KMS-11 (cell line): ENCODE measurements around the gene GCNT2.
"Not testable (repeated sequence)": the region's sequence is repeated elsewhere in the genome, so short reads cannot be mapped to it uniquely, and the experiment has no call there.

Source experiments
- H2AFZ ChIP-seq: fragments of 200-600 bp; sonication (generic); 2 replicates; pipeline ENCODE4 v1.6.1; 2016; ENCODE audit warnings: antibody characterized with exemption, mixed run types, low read depth
- H3K27ac ChIP-seq: fragments of 200-600 bp; sonication (generic); 2 replicates; pipeline ENCODE4 v1.6.1; 2016; ENCODE audit warnings: mild to moderate bottlenecking, mixed run types
- H3K27me3 ChIP-seq: fragments of 200-600 bp; sonication (generic); 2 replicates; pipeline ENCODE4 v1.6.1; 2017; ENCODE audit warnings: mild to moderate bottlenecking, low read depth, mixed run types, moderate library complexity; ENCODE audit not compliant: insufficient read depth
- H3K36me3 ChIP-seq: fragments of 200-600 bp; sonication (generic); 2 replicates; pipeline ENCODE4 v1.6.1; 2017; ENCODE audit warnings: mild to moderate bottlenecking, mixed run types; ENCODE audit not compliant: insufficient read depth
- H3K4me1 ChIP-seq: fragments of 200-600 bp; sonication (generic); 2 replicates; pipeline ENCODE4 v1.6.1; 2016; ENCODE audit warnings: mild to moderate bottlenecking, low read depth, mixed run types; ENCODE audit not compliant: poor library complexity, severe bottlenecking
- H3K4me2 ChIP-seq: fragments of 200-600 bp; sonication (generic); 2 replicates; pipeline ENCODE4 v1.7.0; 2016; ENCODE audit warnings: mild to moderate bottlenecking, mixed run types
- H3K4me3 ChIP-seq: fragments of 200-600 bp; sonication (generic); IDR thresholded peaks from 2 replicates; pipeline ENCODE4 v1.6.1; 2017; ENCODE audit warnings: low read depth, low read length, mixed read lengths; ENCODE audit not compliant: insufficient read depth
- H3K79me2 ChIP-seq: fragments of 200-600 bp; sonication (generic); 2 replicates; pipeline ENCODE4 v1.6.1; 2016; ENCODE audit warnings: low read depth, mixed run types; ENCODE audit not compliant: insufficient read depth
- H3K9ac ChIP-seq: fragments of 200-600 bp; sonication (generic); 2 replicates; pipeline ENCODE4 v1.6.1; 2016; ENCODE audit warnings: mild to moderate bottlenecking, mixed run types
- H4K20me1 ChIP-seq: fragments of 200-600 bp; sonication (generic); 2 replicates; pipeline ENCODE4 v1.6.1; 2016; ENCODE audit warnings: mild to moderate bottlenecking, mixed run types; ENCODE audit not compliant: insufficient read depth
- TF ChIP-seq, protein P1 (sequence below): fragments of 200-600 bp; sonication (generic); conservative IDR thresholded peaks from 2 replicates; pipeline ENCODE4 v1.6.1; 2017; ENCODE audit warnings: low read depth, mild to moderate bottlenecking, antibody characterized with exemption, low read length, moderate library complexity, mixed read lengths

GCNT2 gene

DNA sequence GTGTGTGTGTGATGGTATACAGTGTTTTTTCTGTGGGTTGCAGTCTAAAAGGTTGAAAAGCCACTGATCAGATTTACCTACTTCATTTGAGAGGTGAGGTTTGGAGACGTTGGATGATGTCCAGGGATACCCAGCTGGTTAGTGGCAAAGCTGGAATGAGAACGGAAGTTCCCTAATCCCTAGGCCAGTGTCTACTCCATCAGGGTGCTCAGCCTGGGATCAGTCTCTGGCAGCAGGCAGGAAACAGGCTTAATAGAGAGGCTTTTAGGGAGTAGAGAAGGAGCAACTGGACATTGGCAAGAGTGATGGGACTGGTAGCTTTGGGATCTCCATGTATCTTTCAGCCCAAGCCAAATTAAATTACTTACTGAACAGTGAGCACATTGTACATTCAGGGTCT, 92.6 kb downstream of the GCNT2 start:
- no peak overlapping the region for H2AFZ ChIP-seq
- no peaks in the 10 kb centered on the region for H3K36me3 ChIP-seq
- H3K4me2 ChIP-seq, result no peak overlapping the region
- no peaks in the 10 kb centered on the region for H4K20me1 ChIP-seq
- no peak overlapping the region for H3K27ac ChIP-seq
- TF ChIP-seq, protein P1, sequence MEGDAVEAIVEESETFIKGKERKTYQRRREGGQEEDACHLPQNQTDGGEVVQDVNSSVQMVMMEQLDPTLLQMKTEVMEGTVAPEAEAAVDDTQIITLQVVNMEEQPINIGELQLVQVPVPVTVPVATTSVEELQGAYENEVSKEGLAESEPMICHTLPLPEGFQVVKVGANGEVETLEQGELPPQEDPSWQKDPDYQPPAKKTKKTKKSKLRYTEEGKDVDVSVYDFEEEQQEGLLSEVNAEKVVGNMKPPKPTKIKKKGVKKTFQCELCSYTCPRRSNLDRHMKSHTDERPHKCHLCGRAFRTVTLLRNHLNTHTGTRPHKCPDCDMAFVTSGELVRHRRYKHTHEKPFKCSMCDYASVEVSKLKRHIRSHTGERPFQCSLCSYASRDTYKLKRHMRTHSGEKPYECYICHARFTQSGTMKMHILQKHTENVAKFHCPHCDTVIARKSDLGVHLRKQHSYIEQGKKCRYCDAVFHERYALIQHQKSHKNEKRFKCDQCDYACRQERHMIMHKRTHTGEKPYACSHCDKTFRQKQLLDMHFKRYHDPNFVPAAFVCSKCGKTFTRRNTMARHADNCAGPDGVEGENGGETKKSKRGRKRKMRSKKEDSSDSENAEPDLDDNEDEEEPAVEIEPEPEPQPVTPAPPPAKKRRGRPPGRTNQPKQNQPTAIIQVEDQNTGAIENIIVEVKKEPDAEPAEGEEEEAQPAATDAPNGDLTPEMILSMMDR, result no peak
- no peak overlapping the region for H3K4me3 ChIP-seq
- no peaks in the 10 kb centered on the region for H3K27me3 ChIP-seq
- no peaks in the 10 kb centered on the region for H3K79me2 ChIP-seq
- no peaks in the 10 kb centered on the region for H3K4me1 ChIP-seq
- H3K9ac ChIP-seq, result no peak overlapping the region

DNA sequence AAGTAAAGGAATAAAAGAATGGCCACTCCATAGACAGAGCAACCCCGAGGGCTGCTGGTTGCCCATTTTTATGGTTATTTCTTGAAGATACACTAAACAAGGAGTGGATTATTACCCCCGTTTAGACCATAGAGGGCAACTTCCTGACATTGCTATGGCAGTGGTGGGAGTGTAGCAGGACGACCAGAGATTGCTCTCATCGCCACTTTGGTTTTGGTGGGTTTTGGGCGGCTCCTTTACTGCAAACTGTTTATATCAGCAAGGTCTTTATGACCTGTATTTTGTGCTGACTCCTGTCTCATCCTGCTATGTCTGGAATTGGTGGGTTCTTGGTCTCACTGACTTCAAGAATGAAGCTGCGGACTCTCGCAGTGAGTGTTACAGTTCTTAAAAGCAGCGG, 94.5 kb downstream of the GCNT2 start:
- H3K9ac ChIP-seq, result no peak overlapping the region
- H3K4me3 ChIP-seq, result no peak overlapping the region
- H3K27ac ChIP-seq, result no peak overlapping the region
- H3K4me2 ChIP-seq, result no peak overlapping the region
- TF ChIP-seq, protein P1, result no peak
- no peaks in the 10 kb centered on the region for H3K27me3 ChIP-seq
- no peak overlapping the region for H2AFZ ChIP-seq
- no peaks in the 10 kb centered on the region for H3K36me3 ChIP-seq
- no peaks in the 10 kb centered on the region for H3K4me1 ChIP-seq
- H4K20me1 ChIP-seq, result no peaks in the 10 kb centered on the region
- H3K79me2 ChIP-seq, result no peaks in the 10 kb centered on the region

DNA sequence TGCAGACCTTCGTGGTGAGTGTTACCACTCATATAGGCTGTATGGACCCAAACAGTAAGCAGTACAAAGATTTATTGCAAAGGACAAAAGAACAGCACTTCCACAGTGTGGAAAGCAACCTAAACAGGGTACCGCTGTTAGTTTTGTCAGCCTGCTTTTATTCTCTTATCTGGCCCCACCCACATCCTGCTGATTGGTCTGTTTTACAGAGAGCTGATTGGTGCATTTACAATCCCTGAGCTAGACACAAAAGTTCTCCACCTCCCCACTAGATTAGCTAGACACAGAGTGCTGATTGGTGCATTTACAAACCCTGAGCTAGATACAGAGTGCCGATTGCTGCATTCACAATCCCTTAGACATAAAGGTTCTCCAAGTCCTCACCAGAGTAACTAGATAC, 95.1 kb downstream of the GCNT2 start:
- not testable (repeated sequence) for H3K27me3 ChIP-seq, H3K36me3 ChIP-seq, H4K20me1 ChIP-seq, H3K4me2 ChIP-seq, H3K4me1 ChIP-seq, H3K9ac ChIP-seq, H3K27ac ChIP-seq, H2AFZ ChIP-seq, H3K4me3 ChIP-seq, H3K79me2 ChIP-seq

DNA sequence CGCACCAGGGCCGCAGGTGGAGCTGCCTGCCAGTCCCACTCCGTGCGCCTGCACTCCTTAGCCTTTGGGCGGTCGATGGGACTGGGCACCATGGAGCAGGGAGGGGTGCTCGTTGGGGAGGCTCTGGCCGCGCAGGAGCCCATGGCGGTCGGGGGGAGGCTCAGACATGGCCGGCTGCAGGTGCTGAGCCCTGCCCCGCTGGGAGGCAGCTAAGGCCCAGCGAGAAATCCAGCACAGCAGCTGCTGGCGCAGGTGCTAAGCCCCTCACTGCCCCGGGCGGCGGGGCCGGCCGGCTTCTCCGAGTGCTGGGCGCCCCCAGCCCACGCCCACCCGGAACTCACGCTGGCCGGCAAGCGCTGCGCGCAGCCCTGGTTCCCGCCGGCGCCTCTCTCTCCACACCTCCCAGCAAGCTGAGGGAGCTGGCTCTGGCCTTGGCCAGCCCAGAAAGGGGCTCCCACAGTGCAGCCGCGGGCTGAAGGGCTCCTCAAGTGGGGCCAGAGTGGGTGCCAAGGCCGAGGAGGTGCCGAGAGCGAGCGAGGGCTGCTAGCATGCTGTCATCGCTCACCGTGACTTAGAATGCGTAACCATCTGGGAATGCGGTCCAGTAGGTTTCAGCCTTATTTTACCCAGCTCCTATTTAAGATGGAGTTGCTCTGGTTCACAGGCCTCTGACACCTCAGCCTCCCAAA, 96.0 kb downstream of the GCNT2 start:
- H4K20me1 ChIP-seq, result no peaks in the 10 kb centered on the region

DNA sequence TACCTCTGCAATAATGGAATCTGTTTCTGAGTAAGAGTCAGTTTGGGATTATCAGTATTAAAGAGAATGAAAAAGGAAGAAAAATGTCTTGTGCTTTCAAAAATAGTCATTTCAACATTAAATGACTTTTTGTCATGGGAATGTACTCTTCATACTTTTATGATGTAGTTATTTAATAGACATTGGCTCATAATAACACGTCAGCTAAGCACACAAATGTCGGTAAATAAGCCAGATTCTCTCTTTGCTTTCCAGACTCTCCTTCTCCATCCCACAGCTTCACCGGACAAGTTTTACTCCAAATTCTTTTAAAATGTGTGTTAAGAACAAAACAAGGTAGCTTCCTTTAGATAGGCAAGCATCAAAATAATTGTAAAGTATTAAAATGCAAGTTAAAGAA, 97.3 kb downstream of the GCNT2 start:
- Histone ChIP-seq H3K79me2 (no peaks in the 10 kb centered on the region), H3K4me3 (no peak overlapping the region), H2AFZ (no peak overlapping the region), H3K27ac (no peak overlapping the region), H3K36me3 (no peaks in the 10 kb centered on the region), H3K27me3 (no peaks in the 10 kb centered on the region), H3K4me2 (no peak overlapping the region), H3K4me1 (no peaks in the 10 kb centered on the region), H3K9ac (no peak overlapping the region), H4K20me1 (no peaks in the 10 kb centered on the region)
- TF ChIP-seq, protein P1, result no peak

More for the DNA sequence above, 96.0 kb downstream of the GCNT2 start:
- H3K4me3 ChIP-seq, result no peak overlapping the region
- no peaks in the 10 kb centered on the region for H3K79me2 ChIP-seq
- H3K27ac ChIP-seq, result no peak overlapping the region
- TF ChIP-seq, protein P1, result no peak
- H2AFZ ChIP-seq, result no peak overlapping the region
- no peak overlapping the region for H3K4me2 ChIP-seq
- no peak overlapping the region for H3K9ac ChIP-seq
- no peaks in the 10 kb centered on the region for H3K36me3 ChIP-seq
- H3K27me3 ChIP-seq, result no peaks in the 10 kb centered on the region
- no peaks in the 10 kb centered on the region for H3K4me1 ChIP-seq
